GM18867 (cell line): Measurements from ENCODE around the gene PDZRN4.
"Not testable (repeated sequence)": the region's sequence is repeated elsewhere in the genome, so short reads cannot be mapped to it uniquely, and the experiment has no call there.

Experiments
- ATAC-seq: cut with Tn5 transposase; IDR thresholded peaks from one replicate; pipeline ENCODE4 v1.9.1; 2021; ENCODE audit warnings: mild to moderate bottlenecking, moderate library complexity; ENCODE audit not compliant: unreplicated experiment

The PDZRN4 gene

DNA sequence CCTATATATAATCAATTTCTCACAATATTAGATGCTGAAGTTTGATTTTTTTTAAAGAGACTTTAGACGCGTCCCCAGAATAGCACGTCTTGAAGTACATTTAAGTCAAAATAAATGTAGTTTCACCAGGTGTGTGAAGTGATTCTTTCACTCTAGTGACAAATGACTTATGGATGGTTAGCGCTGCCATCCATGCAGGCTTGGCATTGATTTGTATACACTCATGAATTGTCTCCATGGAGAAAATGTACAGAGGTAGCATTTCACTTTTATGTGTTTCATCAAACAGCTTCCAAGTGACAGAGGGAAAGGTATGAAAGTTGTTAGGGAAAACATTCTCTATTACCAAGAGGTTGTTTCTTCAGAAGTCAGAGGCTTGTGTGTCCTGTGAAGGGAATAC lies 360.8 kb downstream of the PDZRN4 start:
- ATAC-seq: no peak

DNA sequence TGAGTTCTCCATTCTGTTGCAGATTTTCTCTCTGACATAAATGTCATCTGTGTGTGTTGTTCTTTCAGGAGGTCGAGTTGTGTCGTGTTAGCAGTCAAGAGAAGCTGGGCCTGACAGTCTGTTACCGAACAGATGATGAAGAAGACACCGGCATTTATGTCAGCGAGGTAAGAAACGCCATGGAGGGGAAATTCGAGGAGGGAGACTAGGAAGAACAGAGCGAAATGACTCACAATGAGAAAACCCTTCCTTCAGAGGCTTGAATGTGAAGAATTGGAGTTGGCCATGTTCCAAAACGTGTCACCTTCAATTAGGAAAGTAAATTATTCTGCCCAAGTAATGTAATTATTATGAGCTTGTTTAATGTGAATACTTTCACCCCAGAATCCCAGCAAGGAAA lies 364.5 kb downstream of the PDZRN4 start:
- no peak for ATAC-seq

DNA sequence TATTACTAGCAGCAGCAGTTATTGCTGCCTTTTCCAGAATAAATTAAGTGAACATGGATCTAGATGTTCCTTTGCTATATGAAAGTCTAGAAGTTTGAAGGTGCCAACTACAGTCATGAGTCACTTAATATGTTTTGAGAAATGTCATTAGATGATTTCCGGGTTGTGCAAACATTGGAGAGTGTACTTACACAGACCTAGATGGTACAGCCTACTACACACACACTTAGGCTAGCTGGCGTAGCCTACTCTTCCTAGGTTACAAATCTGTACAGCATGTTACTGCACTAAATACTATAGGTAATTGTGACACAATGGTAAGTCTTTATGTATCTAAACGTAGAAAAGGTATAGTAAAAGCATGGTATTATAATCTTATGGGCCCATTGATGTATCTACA lies 368.1 kb downstream of the PDZRN4 start:
- no peak for ATAC-seq

DNA sequence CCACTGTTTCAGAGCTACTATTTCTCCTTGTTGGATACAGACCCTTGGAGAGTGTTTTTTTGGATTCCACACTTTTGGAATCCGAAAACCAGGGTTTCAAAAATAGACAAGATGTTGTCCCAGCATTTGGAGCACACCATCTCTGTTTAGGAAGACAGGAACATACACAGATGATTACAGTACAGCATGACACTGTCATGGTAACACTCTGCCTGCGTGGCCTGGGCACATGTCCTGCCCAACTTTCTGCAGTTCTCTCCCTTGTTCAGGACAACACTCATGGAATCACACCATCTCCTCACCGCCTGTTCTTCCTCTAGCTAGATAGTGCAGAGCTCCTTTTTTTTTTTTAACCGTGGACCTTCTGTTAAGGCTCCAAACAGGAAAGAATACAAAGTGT lies 369.2 kb downstream of the PDZRN4 start:
- ATAC-seq: no peak

DNA sequence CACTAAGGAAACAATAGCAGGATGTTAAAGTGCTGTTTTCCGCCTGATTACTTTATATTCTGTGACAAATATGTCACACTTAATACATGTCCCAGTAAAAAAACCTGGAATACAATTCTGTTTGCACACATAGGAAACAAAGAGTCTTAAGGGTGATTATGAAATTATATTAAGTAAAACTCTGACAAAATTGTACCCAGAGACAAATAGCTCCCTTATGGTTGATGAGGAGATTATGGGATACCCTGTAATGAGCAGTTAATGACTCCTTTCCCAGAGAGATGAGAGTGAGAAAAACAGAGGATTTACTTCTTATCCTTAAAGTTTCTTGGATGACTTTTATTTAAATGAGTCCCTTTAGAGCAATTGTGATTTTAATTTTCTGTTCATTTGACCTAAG lies 370.6 kb downstream of the PDZRN4 start:
- no peak for ATAC-seq

DNA sequence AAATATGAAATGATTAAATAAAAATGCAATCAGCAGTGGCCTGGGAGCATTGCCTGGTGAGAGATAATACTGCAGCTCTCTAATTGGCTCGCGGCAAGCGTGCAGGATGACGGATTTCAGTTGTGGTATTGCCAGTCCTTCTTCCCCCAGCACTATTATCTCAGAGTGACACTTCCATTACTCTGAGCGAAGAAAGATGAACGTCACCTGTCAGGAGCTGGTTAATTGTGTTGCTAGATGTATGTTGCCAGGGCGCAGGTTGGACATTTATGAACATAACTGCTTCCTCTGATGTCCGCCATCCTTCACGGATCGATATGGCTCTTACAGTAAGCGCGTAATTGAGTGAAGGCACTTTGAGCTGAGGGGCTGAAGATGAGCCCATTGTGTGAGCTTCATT lies 374.9 kb downstream of the PDZRN4 start:
- no peak for ATAC-seq

DNA sequence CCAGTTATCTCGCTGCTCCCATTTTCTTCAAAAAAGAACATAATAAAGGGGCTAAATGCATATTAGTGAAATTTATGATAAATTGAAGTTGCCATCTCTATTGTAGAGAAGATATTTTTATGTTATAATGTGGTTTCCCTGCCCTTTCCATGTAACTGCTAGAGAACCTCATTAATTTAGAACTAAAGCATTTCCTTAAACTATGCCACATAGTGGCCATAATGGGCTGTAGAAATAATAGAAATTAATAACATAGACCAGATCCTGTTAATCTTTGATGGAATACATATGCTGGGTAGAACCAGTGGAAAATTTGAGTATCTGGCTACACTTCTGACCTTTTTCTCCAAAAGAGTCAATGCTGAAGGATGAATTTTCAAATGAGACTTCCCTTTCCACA lies 376.7 kb downstream of the PDZRN4 start:
- no peak for ATAC-seq

DNA sequence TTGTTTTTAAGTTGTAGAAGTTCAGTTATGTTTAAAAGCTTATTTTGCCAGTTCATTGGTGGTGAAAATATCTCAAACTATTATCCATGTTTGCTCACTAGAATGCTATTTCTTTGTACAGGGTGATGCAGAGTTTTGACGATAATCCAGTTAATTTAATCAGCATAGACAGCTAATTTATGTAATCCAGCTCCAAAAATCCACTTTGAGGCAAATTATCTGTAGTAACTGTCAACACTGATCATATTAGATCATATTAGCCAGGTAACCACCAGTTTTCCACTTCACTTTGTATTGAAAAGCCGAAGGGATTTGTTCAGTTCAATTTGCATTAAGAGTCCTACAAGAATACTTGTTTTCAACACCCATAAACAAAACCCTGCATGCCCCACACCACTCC lies 378.6 kb downstream of the PDZRN4 start:
- no peak for ATAC-seq

DNA sequence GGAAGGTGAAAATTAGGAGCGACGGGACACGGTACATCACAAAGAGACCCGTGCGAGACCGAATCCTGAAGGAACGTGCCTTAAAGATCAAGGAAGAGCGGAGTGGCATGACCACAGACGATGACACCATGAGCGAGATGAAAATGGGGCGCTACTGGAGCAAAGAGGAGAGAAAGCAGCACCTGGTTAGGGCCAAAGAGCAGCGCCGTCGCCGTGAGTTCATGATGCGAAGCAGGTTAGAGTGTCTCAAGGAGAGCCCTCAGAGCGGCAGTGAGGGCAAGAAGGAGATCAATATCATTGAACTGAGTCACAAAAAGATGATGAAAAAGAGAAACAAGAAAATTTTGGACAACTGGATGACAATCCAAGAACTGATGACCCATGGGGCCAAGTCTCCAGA lies 385.3 kb downstream of the PDZRN4 start:
- no peak for ATAC-seq

DNA sequence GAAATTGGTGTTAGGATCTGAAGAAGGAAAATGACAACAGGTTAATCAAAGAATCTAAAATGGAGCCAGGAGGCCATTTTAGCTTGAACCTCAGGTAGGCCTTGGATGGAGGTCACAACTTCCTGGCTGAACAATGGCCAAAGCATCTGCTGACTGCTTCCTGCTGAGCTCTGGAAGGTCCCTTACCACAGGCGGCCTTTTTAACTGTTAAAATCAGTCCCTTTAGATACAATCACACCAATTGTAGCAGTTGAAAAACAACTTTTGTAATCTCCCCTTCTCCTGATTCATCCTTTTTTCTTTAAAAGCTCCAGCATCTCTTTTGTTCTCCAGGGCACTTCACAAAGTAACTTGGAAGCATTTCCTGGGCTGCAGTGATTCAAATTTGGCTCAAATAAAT lies 388.8 kb downstream of the PDZRN4 start:
- ATAC-seq: no peak

DNA sequence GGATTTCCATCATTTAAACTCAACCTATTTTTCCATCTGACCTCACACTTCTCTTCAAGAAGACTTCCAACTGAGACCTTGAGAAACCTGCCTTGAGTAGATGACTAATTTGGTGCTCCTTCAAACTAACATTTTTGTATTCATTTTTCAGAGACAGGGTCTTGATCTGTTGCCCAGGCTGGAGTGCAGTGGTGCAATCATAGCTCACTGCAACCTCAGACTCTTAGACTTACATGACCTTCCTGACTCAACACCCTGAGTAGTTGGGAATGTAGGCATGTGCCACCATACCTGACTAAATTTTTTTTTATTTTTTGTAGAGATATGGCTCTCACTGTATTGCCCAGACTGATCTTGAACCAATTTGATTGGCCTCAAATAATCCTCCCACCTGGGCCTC lies 389.9 kb downstream of the PDZRN4 start:
- no peak for ATAC-seq

DNA sequence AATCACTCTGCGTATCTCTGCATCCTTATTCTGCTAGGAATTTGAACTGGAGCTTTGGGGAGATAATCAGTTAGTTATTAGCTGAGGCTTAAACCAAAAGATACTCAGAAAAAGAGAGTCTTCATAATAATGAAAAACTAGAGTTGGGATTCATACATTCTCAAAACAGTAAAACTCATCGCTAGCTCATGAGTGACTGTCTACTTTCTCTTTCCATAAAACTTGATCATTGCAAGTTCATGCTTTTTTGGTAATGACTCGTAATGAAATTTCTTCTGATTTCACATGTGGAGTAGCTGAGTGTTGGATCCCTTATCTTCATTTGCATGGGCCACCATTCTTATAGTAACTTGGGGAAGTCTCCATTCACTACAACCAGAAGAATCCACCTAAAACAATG lies 397.7 kb downstream of the PDZRN4 start:
- no peak for ATAC-seq

DNA sequence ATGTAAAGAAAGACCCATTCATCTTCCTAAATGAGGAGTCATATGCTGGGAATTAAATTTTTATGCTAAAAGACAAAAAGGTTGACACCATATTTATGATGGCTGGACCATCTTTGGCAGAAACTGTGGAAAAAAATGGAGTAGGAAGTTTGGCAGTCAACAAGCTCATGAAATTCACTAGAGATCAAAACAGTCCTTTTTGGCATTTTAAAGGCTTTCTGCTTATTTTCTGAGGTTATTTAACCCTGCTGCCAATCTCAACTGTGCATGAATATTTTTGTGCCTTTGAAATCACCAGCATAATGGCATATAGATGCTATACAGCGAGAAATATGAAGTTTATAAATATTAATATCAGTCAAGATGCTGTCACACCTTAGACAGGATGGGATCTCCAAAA lies 399.5 kb downstream of the PDZRN4 start:
- no peak for ATAC-seq

DNA sequence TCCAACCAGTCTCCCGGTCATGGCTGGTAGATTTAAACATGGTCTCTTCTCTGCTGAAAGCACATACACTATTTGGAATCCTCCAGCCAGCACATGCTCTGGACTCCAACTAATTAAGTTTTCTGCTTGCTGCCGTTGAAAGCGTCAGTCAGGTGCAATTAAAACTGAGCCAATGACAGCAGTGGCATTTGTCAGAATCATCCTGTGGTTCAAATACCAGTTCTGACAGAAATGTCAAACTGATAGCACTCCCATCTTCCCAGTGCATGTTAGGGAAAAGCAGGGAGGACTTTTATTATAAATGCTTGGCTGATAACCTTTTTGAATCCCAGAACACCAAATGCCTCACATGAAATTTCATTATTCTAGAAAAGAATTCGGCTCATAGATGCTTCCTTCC lies 401.8 kb downstream of the PDZRN4 start:
- no peak for ATAC-seq

DNA sequence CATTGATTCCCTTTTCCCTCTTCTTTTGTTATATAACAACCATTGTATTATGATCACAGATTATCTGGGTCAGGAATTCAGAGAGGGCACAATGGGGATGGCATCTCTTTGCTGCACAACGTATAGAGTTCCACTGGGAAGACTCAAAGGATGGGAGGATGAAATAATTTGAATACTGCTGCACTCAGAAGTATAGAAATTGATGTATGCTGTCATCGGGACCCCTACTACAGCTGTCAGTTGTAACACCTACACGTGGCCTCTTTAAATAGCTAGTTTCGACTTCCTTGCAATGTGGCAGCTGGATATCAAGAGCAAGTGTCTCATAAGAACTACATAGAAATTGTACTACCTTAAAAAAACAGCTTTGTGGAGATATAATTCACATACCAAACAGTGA lies 408.1 kb downstream of the PDZRN4 start:
- no peak for ATAC-seq

DNA sequence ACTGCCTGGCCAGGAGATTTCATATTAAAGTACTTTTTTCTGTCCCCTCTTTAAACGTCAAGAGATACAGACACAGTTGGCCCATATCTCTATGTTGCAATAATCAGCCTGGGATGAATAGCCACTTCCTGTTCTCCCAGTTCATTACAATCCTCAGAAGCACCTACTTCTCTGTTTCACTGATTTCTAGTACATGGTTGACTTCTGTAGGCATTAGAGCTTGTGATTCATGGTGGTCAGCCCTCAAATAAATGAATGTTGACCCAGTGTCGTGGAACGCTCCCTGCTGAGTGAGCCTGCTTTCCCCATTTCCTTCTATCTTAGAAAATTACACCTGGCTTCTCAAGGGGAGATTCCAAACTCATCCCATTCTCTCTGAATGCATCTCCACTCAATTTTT lies 416.7 kb downstream of the PDZRN4 start:
- ATAC-seq: no peak

DNA sequence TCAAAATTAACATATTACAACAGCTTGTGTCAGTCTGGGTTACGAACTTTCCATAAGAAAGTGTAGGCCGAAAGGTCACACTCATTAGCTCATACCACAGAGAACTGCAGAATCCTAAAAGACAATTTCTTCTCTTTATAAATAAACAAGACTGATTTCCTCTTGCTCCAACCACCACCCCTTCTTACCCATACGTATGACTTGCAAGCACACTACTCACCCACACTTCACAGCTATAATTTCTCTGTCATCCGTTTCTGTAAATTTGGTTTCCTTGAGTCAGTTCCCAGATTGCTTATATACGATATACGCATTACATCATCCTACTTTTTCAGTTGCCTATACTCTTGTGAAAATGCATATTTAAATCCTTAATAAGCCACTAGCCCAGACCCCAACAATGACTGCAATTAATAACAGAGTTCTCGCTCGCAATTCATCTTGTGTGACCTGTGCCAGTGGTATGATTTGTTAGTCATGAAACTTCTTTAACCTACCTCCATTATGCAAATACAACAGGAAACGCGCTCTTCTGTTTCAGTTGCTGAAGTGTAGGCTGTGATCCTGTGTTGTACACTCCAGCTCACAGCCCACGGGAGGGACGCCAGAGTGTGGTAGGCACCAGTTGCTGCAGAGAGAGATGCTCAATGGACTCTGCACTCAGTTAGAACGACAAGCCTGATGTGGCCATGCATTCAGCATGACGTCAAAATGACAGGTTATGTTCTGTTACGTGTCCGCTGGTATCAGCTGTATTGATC lies 417.6 kb downstream of the PDZRN4 start:
- peak; percentile 95 for ATAC-seq

DNA sequence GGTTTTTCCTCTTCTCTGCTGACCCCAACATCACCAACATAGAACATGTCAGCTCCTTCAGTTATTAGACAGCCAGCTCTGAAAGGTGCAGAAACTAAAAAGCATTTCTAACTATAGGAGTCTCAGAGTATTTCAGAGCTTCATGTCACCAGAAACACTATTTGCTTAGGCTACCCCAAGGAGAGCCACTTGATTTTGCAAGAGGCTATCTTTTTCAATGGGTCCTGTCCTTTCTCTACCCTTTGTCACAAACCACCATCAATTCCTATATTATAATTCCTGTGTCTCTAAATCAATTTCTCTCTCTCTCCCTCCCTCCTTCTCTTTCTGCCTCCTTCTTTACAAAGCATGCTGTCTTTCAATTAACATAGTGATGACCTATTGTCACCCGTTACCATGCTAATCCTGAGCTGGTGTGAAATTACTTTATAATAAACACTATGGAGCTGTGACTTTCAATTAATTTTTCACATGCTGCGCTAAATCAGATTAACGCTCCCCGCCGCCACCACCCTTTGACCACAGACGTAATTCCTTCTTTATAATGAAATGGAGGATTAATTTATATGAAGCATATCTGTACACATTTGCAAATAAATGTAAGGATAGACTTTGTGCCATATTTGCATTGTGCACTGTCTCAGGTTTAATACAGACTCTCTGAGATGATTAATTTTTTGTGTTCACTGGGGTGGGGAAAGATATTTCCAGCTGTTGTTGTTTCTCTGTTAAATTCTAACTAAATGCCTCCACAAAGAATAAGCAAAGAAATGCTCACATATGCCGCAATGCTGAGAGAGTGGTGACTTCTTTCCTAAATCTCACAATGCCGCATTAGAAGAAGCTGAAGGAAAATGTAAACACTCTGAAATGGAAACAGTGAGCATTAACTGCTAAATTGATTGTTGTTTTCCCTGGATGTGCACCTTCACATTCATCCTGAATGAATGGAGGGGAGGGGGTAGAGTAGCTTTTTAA lies 418.6 kb downstream of the PDZRN4 start:
- no peak for ATAC-seq

DNA sequence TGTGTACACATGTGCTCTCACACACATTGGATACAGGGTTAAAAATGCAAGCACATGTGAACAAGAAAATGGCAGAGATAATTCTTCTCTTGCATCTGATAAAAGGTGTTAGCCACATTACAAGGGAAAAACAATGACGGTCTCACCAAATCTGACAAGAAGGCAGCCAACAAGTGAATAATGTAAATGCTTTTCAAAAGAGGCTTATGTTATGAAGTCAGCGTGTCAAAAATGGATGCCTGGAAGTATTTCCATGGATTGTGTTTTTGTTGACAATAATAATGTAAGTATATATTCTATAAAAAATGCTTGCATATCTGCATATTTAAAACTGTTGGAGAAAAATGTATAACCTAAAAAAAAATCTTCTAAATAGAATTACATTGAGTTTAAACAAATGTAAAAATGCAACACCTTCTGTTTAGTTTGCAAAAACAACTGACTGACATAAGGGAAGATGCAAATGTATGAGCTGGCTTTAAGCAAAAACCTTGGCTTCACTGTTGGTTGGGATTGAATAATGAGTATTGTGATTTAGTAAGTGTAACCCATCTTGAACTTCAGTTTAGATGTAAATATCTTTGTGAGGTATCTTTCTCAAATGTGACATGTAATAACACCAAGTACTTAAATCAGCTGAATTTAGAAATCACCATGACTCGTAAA lies 424.9 kb downstream of the PDZRN4 start:
- no peak for ATAC-seq

DNA sequence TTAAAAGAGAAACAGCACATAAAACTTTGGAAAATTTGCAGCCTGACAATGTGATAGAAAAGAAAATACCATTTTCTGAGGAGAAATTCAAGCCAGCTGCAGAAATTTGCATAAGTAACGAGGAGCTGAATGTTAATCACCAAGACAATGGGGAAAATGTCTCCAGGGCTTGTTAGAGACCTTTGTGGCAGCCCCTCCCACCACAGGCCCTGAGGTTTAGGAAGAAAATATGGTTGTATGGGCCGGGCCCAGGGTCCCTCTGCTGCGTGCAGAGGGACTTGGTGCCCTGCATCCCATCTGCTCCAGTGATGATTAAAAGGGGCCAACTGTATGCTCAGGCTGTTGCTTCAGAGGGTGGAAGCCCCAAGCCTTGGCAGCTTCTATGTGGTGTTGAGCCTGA lies 427.1 kb downstream of the PDZRN4 start:
- not testable (repeated sequence) for ATAC-seq

DNA sequence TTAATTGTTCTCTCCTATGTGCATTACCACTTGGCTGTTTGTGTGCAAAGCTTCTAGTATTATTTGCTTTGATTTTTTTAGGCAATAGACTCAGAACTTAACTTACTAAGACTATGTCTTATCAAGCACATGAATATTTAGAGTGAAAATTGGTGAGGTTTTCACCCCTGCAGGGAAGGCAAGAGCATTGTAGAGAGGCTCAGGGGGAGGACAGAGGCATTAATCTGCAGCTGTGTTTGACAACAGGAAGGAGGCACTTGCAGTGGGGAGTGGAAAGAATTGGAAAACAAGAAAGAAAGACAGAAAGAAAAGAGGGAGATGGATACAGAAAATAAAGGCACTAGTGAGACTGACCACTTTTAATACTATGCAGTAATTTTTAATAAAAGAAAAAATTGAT lies 431.6 kb downstream of the PDZRN4 start:
- ATAC-seq: no peak

DNA sequence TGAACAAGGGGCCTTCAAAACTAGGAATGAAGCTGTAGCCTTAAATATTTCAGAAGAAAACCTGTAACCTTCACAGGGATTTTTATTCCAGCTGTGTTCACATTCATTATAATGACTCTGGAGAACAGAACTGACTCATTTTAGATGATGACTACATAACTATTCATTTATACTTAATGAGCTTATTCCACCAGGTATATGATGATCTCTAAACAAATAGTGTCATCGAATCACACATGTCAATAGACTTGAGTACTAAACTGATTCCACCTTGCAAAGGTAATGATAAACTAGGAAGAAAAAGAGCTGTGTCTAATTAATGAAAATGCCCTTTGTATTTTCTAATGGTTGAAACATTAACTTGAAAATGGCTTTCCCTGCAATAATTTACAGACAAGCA lies 433.2 kb downstream of the PDZRN4 start:
- no peak for ATAC-seq
